Measurements from ENCODE around the gene ZC3H12A. TPM values are rescaled to one million over a fixed set of nuclear protein-coding genes. Genes with fewer than 3 reads are reported as not detected.

The ZC3H12A gene
- total and polyA plus RNA-seq, 2 donors (not counting 1 experiment from before 2014, with no cell fraction given), result 73.0 to 170 TPM

DNA sequence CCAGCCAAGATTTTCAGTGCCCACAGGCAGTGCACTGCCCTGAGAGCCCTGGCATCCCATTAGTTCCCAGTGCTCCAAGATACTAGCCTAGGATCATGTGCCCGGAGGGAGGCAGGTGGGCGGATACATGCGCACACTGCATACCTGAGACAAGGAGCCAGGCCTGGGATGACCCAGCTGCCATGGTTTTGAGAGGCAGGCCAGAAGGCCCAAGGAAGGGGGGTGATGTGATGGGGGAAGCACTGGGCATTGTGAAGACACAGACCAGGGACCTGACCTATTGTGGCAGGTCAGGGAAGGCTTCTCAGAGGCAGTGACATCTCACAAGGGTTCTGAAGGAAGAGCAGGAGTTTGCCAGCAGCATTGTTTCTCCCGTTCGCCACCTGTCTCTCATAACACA lies 3.6 kb downstream of the ZC3H12A start:
- peak overlapping the region; percentile 100 for H3K4me3 Mint-ChIP-seq
- peak overlapping the region; percentile 96 for H3K9ac ChIP-seq (ENCODE audit: low read length)
- no peak for ATAC-seq (ENCODE audit: low read depth)
- H3K9me3 Mint-ChIP-seq (ENCODE audit: insufficient read depth), result no peaks in the 10 kb centered on the region
- 72% methylated on average over 5 of the region's 5 CpGs for WGBS (ENCODE audit: insufficient coverage)
- ChIA-PET POLR2A (interaction anchor here (0.6 to 4.3 kb wide), 4 partner anchors 8 to 37 kb away, joined by 3 to 28 read pairs (median 6); partner anchors contain the start of gene MEAF6), CTCF (interaction anchor here (1.6 to 22.3 kb wide), 6 partner anchors 10 to 382 kb away, joined by 4 to 690 read pairs (median 17); partner anchors contain the start of genes MEAF6 and MTF1)
- H3K27me3 ChIP-seq (replicated peaks in 1 of 4; ENCODE audit: control extremely low read depth in 1 of 4, control insufficient read depth in 3 of 4, insufficient read depth in 4 of 4, low read length in 3 of 4), result no peaks in the 10 kb centered on the region
- no peaks in the 10 kb centered on the region for H3K9me3 ChIP-seq (ENCODE audit: control extremely low read depth in 1 of 3, control insufficient read depth in 2 of 3, insufficient read depth in 1 of 3, low read length in 2 of 3)
- peaks cover 79% of the 10 kb centered on the region for H3K79me2 ChIP-seq (ENCODE audit: control insufficient read depth, insufficient read depth, low read length)
- intact Hi-C loops (cut with micrococcal nuclease), result loop anchor here (5.0 to 10.0 kb wide), 4 partner anchors 119 to 1379 kb away; partner anchors contain the start of genes GNL2, RRAGC and STK40
- peaks cover 79% of the 10 kb centered on the region for H4K20me1 ChIP-seq (ENCODE audit: control insufficient read depth, insufficient read depth, low read length, poor library complexity, severe bottlenecking)
- peaks cover 39 to 77% of the 10 kb centered on the region in 2 donors for H3K4me1 ChIP-seq (ENCODE audit: control insufficient read depth in 2 of 2, insufficient read depth in 2 of 2, low read length in 2 of 2)
- TF ChIP-seq, protein P1, sequence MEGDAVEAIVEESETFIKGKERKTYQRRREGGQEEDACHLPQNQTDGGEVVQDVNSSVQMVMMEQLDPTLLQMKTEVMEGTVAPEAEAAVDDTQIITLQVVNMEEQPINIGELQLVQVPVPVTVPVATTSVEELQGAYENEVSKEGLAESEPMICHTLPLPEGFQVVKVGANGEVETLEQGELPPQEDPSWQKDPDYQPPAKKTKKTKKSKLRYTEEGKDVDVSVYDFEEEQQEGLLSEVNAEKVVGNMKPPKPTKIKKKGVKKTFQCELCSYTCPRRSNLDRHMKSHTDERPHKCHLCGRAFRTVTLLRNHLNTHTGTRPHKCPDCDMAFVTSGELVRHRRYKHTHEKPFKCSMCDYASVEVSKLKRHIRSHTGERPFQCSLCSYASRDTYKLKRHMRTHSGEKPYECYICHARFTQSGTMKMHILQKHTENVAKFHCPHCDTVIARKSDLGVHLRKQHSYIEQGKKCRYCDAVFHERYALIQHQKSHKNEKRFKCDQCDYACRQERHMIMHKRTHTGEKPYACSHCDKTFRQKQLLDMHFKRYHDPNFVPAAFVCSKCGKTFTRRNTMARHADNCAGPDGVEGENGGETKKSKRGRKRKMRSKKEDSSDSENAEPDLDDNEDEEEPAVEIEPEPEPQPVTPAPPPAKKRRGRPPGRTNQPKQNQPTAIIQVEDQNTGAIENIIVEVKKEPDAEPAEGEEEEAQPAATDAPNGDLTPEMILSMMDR (IDR thresholded peaks at IDR 0.05), result no peak
- H3K4me2 ChIP-seq (replicated peaks; ENCODE audit: low read depth, low read length, poor library complexity, severe bottlenecking), result peak overlapping the region; percentile 92
- H3K27ac ChIP-seq (ENCODE audit: low read length in 2 of 2), result peak overlapping the region; percentile 96 to 97
- peak overlapping the region; percentile 98 for H3K27ac Mint-ChIP-seq
- no peak for DNase-seq
- H3K27me3 Mint-ChIP-seq, result no peaks in the 10 kb centered on the region
- H3K36me3 ChIP-seq (replicated peaks in 1 of 2; ENCODE audit: control extremely low read depth in 1 of 2, control insufficient read depth in 1 of 2, extremely low read depth in 1 of 2, insufficient read depth in 2 of 2, low read length in 1 of 2), result peaks cover 0 to 70% of the 10 kb centered on the region in 2 experiments
- H3K4me3 ChIP-seq (ENCODE audit: control extremely low read depth in 1 of 5, extremely low read depth in 1 of 5, insufficient read depth in 1 of 5, low read depth in 2 of 5, low read length in 4 of 5), result peak overlapping the region; percentile 94 to 99 (median 98)
- no peak overlapping the region for H2AFZ ChIP-seq (ENCODE audit: insufficient read depth, low read depth, low read length, poor library complexity, severe bottlenecking)
- H3K4me1 Mint-ChIP-seq, result peaks cover 65% of the 10 kb centered on the region

DNA sequence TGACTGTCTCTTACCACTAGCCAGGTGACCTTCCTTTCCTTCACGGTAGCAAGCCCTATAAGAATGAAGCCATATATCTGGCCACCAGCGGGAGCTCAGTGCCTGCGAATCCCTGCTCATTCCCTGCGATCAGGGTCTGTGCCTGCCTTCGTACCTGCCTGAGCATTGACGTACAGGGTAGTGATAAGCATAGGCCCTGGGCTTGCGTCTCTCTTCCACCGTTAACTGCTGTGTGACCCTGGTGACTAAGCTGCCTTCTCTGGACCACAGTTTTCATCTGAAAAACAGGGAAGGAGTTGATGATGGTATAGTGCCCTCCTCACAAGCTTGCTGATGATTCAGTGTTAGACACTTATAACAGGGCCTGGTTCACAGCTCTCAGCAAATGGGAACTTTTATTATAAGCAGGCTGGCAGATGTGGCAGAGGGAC lies 4.1 kb downstream of the ZC3H12A start:
- peak overlapping the region; percentile 96 for H3K9ac ChIP-seq (ENCODE audit: low read length)
- DNase-seq (peak; percentile 37), ATAC-seq (ENCODE audit: low read depth) (no peak)
- peak overlapping the region; percentile 94 to 99 (median 98) for H3K4me3 ChIP-seq (ENCODE audit: control extremely low read depth in 1 of 5, extremely low read depth in 1 of 5, insufficient read depth in 1 of 5, low read depth in 2 of 5, low read length in 4 of 5)
- intact Hi-C loops (cut with micrococcal nuclease), result loop anchor here (5.0 to 10.0 kb wide), 4 partner anchors 119 to 1379 kb away; partner anchors contain the start of genes GNL2, RRAGC and STK40
- peaks cover 60% of the 10 kb centered on the region for H3K4me1 Mint-ChIP-seq
- H4K20me1 ChIP-seq (ENCODE audit: control insufficient read depth, insufficient read depth, low read length, poor library complexity, severe bottlenecking), result peaks cover 85% of the 10 kb centered on the region
- peak overlapping the region; percentile 100 for H3K4me3 Mint-ChIP-seq
- H3K79me2 ChIP-seq (ENCODE audit: control insufficient read depth, insufficient read depth, low read length), result peaks cover 79% of the 10 kb centered on the region
- peak overlapping the region; percentile 98 for H3K27ac Mint-ChIP-seq
- H3K9me3 ChIP-seq (ENCODE audit: control extremely low read depth in 1 of 3, control insufficient read depth in 2 of 3, insufficient read depth in 1 of 3, low read length in 2 of 3), result no peaks in the 10 kb centered on the region
- CTCF ChIA-PET, result interaction anchor here (1.6 to 22.3 kb wide), 6 partner anchors 10 to 381 kb away, joined by 4 to 690 read pairs (median 17); partner anchors contain the start of genes MEAF6 and MTF1
- no peaks in the 10 kb centered on the region for H3K27me3 Mint-ChIP-seq
- H3K4me1 ChIP-seq (ENCODE audit: control insufficient read depth in 2 of 2, insufficient read depth in 2 of 2, low read length in 2 of 2), result peaks cover 36 to 72% of the 10 kb centered on the region in 2 donors
- no peak overlapping the region for H2AFZ ChIP-seq (ENCODE audit: insufficient read depth, low read depth, low read length, poor library complexity, severe bottlenecking)
- H3K36me3 ChIP-seq (replicated peaks in 1 of 2; ENCODE audit: control extremely low read depth in 1 of 2, control insufficient read depth in 1 of 2, extremely low read depth in 1 of 2, insufficient read depth in 2 of 2, low read length in 1 of 2), result peaks cover 0 to 75% of the 10 kb centered on the region in 2 experiments
- no peaks in the 10 kb centered on the region for H3K27me3 ChIP-seq (replicated peaks in 1 of 4; ENCODE audit: control extremely low read depth in 1 of 4, control insufficient read depth in 3 of 4, insufficient read depth in 4 of 4, low read length in 3 of 4)
- POLR2A ChIA-PET, result interaction anchor here (0.6 to 4.3 kb wide), 4 partner anchors 8 to 35 kb away, joined by 3 to 28 read pairs (median 4); no protein-coding TSS in a partner anchor
- 66% methylated on average over 6 of the region's 8 CpGs for WGBS (ENCODE audit: insufficient coverage)
- peak overlapping the region; percentile 96 to 97 for H3K27ac ChIP-seq (ENCODE audit: low read length in 2 of 2)
- H3K9me3 Mint-ChIP-seq (ENCODE audit: insufficient read depth), result no peaks in the 10 kb centered on the region
- TF ChIP-seq, protein P1 (IDR thresholded peaks at IDR 0.05), result no peak
- no peak for TF ChIP-seq EZH2 (IDR thresholded peaks at IDR 0.05; ENCODE audit: borderline replicate concordance, insufficient read depth, low read depth, low read length, poor library complexity, severe bottlenecking)
- peak overlapping the region; percentile 92 for H3K4me2 ChIP-seq (replicated peaks; ENCODE audit: low read depth, low read length, poor library complexity, severe bottlenecking)
